Loucy (cell line): Measurements from ENCODE around the gene CDKN1C.

Source experiments
- H2AFZ ChIP-seq: fragments of 200-600 bp; sonication (generic); 2 replicates; pipeline ENCODE4 v1.6.0; 2016; ENCODE audit warnings: antibody characterized with exemption, mild to moderate bottlenecking, low read length, moderate library complexity
- H3F3A ChIP-seq: fragments of 200-600 bp; 2 replicates; pipeline ENCODE4 v1.6.0; 2016; ENCODE audit warnings: antibody characterized with exemption, low read depth, mild to moderate bottlenecking
- H3K27me3 ChIP-seq: fragments of 200-600 bp; sonication (generic); 2 replicates; pipeline ENCODE4 v1.6.1; 2014; ENCODE audit warnings: low read length, mild to moderate bottlenecking; ENCODE audit not compliant: insufficient read depth, poor library complexity, severe bottlenecking
- H3K36me3 ChIP-seq: fragments of 200-600 bp; sonication (generic); 2 replicates; pipeline ENCODE4 v1.6.1; 2016; ENCODE audit warnings: low read length; ENCODE audit not compliant: insufficient read depth
- H3K4me1 ChIP-seq: fragments of 200-600 bp; sonication (generic); 2 replicates; pipeline ENCODE4 v1.5.1; 2014; ENCODE audit warnings: low read length, mild to moderate bottlenecking; ENCODE audit not compliant: insufficient read depth, poor library complexity, severe bottlenecking
- H3K4me2 ChIP-seq: fragments of 200-600 bp; sonication (generic); 2 replicates; pipeline ENCODE4 v1.6.0; 2014; ENCODE audit warnings: antibody characterized with exemption, low read length, low read depth, mild to moderate bottlenecking; ENCODE audit not compliant: poor library complexity, severe bottlenecking
- H3K4me3 ChIP-seq: fragments of 200-600 bp; sonication (generic); 2 replicates; pipeline ENCODE4 v1.5.1; 2014; ENCODE audit warnings: low read length, mild to moderate bottlenecking, mixed read lengths; ENCODE audit not compliant: poor library complexity, severe bottlenecking
- H3K79me2 ChIP-seq: fragments of 200-600 bp; sonication (generic); 2 replicates; pipeline ENCODE4 v1.6.1; 2014; ENCODE audit warnings: low read length; ENCODE audit not compliant: insufficient read depth
- H3K9ac ChIP-seq: fragments of 200-600 bp; sonication (generic); 2 replicates; pipeline ENCODE4 v1.6.0; 2014; ENCODE audit warnings: mild to moderate bottlenecking, low read depth, low read length, moderate library complexity; ENCODE audit not compliant: poor library complexity, severe bottlenecking
- H3K9me2 ChIP-seq: fragments of 200-600 bp; sonication (generic); replicated peaks from 2 replicates; pipeline ENCODE4 v1.6.1; 2016; ENCODE audit warnings: low read depth, low read length, mixed read lengths
- H3K9me3 ChIP-seq: fragments of 200-600 bp; sonication (generic); 2 replicates; pipeline ENCODE4 v1.6.1; 2014; ENCODE audit warnings: mild to moderate bottlenecking, antibody characterized with exemption, low read length, low read depth; ENCODE audit not compliant: insufficient read depth
- H4K20me1 ChIP-seq: fragments of 200-600 bp; sonication (generic); 2 replicates; pipeline ENCODE4 v1.6.0; 2014; ENCODE audit warnings: antibody characterized with exemption, low read length, mild to moderate bottlenecking; ENCODE audit not compliant: insufficient read depth, poor library complexity, severe bottlenecking
- EZH2phosphoT487 ChIP-seq: fragments of 200-600 bp; IDR thresholded peaks from 2 replicates; pipeline ENCODE4 v1.6.1; 2018; ENCODE audit warnings: antibody characterized with exemption, mild to moderate bottlenecking, moderate library complexity, borderline replicate concordance
- TF ChIP-seq, protein P1 (sequence below): fragments of 200-600 bp; sonication (generic); conservative IDR thresholded peaks from 2 replicates; pipeline ENCODE4 v1.5.1; 2014; ENCODE audit warnings: mild to moderate bottlenecking, antibody characterized with exemption, low read length

CDKN1C gene

DNA sequence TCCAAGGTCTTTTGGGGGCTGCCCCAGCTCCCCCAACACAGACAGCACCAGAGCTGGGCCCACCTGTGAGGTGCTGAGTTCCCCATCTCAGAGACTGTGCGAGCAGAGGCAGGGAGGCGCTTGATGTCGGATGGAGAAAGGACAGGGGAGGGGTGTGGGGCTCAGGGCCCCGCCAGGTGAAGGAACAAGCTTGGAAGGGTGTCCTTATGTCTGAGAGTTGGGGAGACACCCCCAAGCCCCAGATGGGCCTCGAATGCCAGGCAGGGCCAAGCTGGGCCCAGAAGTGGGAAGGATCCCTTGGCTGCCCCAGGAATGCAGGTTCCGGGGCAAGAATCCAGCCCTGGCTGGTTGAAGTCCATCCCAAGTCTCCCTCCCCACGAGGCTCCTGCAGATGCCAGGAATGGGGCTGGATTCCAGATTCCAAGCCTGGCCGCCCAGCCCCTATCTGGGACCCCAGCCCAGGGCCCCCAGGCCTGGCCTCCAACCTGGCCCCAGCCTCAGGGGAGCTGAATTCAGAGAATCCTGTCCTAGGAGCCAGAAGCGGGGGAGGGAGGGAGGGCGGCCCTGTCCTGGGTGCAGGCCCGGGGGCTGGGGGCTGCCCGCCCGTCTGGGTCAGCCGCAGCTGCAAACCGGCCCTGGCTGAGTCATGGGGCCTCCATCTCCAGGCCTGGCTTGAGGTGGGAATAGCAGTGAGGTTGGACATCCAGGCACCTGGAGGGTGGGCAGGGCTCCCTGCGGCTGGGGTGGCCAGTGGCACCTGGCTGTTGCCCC lies 50.9 kb downstream of the CDKN1C start:
- Histone ChIP-seq H3K4me3 (no peak overlapping the region), H3K4me1 (peaks cover 4% of the 10 kb centered on the region), H3K9me3 (no peaks in the 10 kb centered on the region), H3K4me2 (no peak overlapping the region), H3K27me3 (no peaks in the 10 kb centered on the region), H3K9ac (no peak overlapping the region), H2AFZ (no peak overlapping the region), H3K79me2 (no peaks in the 10 kb centered on the region), H4K20me1 (no peaks in the 10 kb centered on the region), H3K36me3 (no peaks in the 10 kb centered on the region), H3F3A (no peaks in the 10 kb centered on the region), H3K9me2 (no peaks in the 10 kb centered on the region)
- no peak for TF ChIP-seq EZH2phosphoT487
- TF ChIP-seq, protein P1, sequence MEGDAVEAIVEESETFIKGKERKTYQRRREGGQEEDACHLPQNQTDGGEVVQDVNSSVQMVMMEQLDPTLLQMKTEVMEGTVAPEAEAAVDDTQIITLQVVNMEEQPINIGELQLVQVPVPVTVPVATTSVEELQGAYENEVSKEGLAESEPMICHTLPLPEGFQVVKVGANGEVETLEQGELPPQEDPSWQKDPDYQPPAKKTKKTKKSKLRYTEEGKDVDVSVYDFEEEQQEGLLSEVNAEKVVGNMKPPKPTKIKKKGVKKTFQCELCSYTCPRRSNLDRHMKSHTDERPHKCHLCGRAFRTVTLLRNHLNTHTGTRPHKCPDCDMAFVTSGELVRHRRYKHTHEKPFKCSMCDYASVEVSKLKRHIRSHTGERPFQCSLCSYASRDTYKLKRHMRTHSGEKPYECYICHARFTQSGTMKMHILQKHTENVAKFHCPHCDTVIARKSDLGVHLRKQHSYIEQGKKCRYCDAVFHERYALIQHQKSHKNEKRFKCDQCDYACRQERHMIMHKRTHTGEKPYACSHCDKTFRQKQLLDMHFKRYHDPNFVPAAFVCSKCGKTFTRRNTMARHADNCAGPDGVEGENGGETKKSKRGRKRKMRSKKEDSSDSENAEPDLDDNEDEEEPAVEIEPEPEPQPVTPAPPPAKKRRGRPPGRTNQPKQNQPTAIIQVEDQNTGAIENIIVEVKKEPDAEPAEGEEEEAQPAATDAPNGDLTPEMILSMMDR, result no peak

DNA sequence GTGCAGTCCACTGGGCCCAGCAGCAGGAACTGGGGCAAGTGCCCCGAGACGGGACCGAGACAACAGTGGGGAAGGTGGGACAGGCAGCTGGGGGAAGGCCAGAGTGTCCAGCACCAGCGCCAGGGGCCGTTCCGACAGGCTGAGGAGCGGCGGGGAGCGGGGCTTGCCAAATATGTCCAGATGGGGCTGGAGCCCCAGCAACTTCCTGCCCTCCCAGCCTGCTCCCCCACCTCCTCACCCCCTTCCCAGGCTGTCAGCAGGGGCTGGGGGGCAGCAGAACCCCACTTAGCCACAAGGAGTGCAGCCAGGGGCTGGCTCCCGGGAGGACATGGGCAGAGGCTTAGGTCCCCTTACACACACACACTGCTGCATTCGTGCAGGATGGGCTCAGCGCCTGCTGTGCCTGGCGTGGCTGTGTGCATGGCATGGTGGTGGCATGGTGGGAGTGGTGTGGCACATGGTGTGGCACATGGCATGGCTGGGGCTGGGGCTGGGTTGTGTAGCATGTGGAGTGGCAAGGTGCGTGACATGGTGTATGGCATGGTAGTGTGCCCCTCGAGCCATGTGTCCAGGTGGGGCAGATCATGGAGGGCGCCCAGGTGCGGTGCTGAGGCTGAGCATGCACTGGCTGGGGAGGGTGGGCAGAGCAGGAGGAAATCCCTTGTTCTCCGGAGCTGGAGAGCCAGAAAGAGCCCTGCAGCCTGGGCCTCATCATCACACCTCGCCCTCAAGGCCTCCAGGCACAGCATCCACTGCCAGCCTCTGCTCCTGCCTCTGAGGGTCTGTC lies 51.7 kb downstream of the CDKN1C start:
- Histone ChIP-seq H3K4me3 (no peak overlapping the region), H3K9ac (no peak overlapping the region), H3K4me1 (peaks cover 4% of the 10 kb centered on the region), H4K20me1 (no peaks in the 10 kb centered on the region), H2AFZ (no peak overlapping the region), H3F3A (no peaks in the 10 kb centered on the region), H3K79me2 (no peaks in the 10 kb centered on the region), H3K9me2 (no peaks in the 10 kb centered on the region), H3K9me3 (peaks cover 6% of the 10 kb centered on the region; the same call in 1 of the 2 replicates), H3K4me2 (no peak overlapping the region), H3K36me3 (no peaks in the 10 kb centered on the region), H3K27me3 (no peaks in the 10 kb centered on the region)
- TF ChIP-seq EZH2phosphoT487, result no peak
- TF ChIP-seq, protein P1, result no peak
